HG03060 (cell line): Measurements from ENCODE around the gene OMA1.

Experiments used
- ATAC-seq: cut with Tn5 transposase; IDR thresholded peaks from one replicate; pipeline ENCODE4 v1.9.1; 2021; ENCODE audit warnings: low read depth, moderate number of reproducible peaks; ENCODE audit not compliant: unreplicated experiment

OMA1 gene

DNA sequence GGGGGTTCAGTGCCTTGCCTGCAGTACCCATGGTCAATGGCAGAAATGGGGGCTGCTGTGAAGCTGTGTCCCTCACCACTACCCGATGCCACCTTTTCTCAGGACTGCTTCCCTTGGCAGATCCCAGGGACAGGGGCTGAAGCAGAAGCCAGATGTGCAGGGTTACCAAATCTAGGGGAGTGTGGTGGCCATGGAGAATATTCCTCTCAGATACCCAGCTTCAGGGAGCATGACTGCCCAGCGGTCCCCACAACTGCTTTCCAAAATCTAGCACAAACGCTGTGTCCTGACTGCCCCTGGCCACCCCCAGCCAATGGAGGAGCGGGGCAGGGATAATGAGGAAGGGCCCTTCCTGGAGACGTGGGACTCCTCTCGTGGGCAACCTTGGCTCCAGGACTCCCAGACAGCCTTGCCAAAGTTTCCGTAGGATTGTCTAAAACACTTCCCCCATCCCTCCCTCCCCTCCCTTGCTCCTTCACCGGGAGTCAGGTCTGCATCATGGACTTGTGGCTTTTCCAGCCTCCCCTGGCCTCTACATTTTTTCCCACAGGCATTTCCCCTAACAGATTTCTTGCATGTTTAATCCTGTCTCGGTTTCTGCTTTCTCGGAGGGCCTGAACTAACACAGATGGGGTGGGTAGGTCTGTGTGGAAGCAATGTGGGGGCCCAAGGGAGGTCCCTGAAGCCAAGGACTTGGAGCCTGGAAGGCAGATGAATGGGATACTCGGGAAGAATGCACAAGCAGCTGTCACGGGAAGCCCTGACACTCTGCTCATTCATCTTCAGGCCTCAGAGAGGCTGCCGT lies 80.5 kb downstream of the OMA1 start:
- no peak for ATAC-seq

DNA sequence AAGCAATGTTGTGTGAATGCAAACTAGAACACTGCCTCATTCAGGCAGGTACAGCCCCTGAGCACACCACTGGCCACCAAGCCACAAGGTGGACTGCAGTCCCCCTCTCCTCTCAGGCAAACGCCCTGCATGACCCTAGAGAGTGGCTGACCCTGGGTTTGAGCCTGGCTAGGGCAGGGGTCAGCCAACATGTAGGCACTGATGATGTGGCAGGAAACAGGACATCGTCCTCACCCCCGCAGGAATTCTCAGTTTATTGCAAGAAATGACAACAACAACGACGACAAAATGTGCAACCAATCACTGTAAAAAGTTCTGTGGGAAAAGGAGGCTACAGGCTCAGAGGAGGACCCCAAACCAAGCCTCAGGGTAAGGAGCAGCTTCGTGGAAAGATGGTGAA lies 81.3 kb downstream of the OMA1 start:
- no peak for ATAC-seq

DNA sequence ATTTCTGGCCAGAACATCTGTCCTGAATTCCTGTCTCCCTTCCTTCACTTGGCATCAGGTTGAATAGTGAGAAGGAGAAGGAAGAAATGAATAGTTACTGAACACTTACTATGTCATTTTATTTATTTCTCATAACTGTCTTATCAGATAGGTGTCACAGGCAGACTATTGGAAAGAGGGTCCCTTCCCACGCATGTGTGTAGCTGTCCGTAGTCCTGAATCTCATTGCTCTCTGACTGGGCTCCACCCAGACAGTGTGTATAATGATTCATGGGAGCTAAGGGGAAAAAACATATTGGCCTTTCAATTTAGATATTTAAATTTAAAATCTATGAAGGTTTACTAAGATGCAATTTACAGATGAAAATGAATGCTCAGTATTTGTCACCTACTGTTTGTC lies 86.1 kb downstream of the OMA1 start:
- no peak for ATAC-seq

DNA sequence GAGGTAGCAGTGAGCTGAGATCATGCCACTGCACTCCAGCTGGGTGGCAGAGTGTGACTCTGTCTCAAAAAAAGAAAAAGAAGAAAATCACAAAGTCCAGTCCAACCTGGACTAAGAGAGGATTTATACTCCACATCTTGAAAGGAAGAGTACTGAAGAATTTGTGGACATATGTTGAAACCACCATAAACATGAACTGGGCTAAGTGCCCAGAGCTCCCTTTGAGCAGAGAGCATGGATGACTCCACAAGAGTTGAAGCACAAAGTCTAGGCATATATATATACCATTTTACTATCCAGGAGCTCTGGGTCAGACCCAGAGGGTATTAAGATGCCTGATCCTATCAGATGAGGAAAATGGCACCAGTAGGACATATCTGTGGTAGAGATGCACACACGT lies 86.6 kb downstream of the OMA1 start:
- ATAC-seq = no peak

DNA sequence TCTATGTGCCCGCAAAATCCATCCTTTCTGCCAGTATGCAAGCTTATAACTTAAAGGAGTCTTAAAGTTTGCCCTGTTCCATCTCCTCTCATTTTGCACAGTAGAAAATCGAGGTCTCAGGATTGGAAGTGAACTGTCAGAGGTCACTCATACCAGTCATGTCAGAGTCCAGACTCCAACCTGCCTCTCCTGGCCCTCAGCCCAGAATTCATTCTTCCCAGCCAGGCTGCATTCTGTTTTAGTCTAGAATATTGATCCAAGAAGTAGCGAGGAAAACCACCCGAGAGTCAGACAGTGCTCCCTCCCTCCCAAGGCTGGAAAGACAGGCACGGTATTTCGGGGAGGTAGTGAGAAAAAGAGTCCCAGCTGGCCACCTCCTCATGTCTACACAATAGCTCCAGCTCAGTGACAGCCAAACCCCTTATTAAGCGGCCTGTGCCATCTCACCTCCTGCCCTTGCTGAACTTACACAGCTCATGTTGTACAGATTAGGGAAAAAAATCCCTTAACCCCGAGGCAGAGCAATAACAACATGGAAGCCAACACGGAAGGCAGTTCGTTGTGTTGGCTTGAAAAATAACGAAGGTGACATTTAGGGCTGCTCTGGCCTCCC lies 89.4 kb downstream of the OMA1 start:
- ATAC-seq = no peak

DNA sequence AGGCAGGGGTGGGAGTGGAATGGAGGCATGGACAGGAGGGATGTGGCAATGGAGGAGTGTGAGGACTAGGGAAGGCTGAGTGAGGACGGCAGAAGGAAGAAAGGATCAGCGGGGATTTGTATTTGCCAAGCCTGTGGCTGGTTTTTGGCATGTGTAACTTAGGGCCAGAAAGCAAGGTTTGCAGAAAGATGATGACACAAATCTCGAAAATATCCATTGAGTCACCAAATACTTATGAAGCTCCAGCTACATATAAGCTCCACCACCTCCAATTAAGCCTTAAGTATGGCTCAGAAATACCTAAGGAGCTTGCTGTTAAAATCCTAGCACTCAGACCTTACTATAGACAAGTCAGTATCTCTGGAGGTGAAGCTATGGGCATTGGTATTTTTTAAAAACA lies 90.1 kb downstream of the OMA1 start:
- no peak for ATAC-seq

DNA sequence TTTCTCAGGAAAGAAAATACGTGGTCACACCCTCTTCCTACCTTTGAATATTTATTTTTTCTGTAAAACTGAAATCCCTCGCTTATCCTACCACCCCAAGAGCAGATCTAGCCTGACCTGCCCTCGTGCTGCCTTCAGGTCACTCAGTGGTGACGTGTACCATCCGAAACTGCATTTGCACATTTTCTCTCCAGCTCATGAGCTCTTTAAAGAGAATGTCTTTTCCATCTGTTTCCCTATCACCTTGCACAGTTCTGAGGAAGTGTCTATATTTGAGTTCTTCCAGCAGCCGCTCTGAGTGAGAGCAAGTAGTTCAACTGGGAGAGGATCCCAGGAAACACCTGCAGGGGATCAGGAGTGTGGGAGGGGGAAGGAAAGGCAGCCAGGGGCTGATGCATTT lies 91.7 kb downstream of the OMA1 start:
- ATAC-seq = no peak

DNA sequence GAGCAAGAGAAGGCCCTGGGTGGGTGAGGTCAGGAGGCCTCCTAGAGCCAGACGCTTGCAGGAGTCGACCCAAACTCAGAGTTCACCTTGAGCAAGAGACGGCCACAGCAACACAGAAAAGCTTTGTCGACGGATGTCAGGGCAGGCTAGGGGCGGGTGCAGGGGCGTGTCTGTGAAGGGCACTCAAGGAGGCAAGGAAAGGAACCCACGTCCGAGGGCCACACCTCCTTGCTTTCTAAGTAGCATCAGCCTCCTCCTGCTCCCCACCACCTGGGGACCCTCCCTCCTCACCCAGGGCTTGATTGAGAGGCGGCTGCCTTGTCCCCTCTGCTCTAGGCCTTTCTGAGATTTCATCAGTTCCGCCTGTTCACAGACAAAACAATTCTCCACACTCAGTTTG lies 92.1 kb downstream of the OMA1 start:
- ATAC-seq = no peak

DNA sequence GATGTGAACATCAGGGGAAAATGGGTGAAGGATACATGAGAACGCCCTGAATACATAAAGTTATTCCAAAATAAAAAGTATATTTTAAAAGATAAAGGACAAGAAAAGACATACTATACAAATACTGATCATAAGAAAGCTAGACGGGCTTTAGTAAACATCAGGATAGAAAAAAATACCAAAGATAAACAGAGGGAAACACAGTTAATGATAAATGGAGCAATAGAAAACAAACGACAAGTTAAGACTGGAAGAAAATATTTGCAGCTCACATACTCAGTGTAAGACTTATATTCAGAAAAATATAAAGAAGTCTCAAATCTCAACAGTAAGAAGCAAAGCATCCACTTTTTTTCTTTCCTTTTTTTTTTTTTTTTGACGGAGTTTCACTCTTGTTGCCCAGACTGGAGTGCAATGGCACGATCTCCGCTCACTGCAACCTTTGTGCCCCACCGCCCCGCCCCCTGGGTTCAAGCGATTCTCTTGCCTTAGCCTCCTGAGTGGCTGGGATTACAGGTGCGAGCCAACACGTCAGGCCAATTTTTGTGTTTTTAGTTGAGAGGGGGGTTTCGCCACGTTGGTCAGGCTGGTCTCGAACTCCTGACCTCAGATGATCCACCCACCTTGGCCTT lies 94.8 kb downstream of the OMA1 start:
- no peak for ATAC-seq

DNA sequence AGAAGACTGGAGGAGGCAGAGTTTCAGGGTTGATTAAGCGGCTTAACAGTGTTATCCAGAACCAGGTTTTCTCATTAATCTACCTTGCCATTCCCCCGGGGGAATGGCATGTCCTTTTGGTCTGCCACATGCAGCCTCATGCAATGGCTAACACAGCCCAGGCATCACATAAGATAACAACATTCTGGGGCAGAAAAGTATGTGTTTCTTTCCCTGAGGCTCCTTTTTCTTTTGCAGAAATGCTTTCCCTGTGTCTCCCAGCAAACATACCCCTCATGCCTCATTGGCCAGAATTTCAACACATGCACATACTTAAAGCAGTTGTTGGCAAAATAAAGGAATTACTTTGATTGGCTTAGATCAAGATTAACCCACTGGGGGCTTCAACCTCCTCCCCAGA lies 98.6 kb downstream of the OMA1 start:
- no peak for ATAC-seq

DNA sequence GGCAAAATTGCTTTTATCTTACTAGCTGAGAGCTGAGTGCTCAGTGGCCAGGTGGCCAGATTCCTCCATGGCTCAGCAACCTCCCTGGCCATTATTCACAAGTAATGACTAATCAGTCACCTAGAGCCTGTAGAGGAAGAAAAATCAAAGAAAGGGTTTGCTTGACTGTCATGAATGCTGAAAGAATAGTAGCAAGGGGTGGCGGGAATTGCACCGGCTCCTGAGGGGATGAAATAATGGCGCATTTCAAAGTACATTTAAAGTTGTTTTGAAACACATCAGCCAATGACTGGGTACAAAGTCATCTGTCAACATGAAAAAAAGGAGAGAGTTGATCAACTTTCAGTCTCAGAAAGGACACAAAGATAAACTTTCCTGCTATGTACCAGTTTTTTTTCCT lies 99.5 kb downstream of the OMA1 start:
- no peak for ATAC-seq

DNA sequence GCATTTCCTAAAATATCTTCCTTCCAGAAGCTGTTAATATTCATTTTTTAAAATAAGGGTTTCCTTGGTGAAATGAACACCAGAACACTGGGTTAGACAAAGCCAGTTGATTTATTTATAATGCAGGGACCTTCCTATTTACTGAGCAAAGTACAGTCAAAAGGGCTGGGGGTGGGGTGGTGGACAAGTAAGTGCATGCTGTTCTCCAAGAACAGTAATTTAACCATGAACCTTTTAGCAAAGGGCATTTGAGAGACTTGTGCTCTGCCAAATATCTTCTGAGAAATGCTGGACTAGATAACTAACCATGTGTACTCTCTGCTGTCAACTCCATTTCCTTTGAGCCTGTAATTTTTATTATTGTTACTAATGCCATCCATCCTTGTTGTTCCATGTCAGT lies 100.2 kb downstream of the OMA1 start:
- ATAC-seq = no peak

DNA sequence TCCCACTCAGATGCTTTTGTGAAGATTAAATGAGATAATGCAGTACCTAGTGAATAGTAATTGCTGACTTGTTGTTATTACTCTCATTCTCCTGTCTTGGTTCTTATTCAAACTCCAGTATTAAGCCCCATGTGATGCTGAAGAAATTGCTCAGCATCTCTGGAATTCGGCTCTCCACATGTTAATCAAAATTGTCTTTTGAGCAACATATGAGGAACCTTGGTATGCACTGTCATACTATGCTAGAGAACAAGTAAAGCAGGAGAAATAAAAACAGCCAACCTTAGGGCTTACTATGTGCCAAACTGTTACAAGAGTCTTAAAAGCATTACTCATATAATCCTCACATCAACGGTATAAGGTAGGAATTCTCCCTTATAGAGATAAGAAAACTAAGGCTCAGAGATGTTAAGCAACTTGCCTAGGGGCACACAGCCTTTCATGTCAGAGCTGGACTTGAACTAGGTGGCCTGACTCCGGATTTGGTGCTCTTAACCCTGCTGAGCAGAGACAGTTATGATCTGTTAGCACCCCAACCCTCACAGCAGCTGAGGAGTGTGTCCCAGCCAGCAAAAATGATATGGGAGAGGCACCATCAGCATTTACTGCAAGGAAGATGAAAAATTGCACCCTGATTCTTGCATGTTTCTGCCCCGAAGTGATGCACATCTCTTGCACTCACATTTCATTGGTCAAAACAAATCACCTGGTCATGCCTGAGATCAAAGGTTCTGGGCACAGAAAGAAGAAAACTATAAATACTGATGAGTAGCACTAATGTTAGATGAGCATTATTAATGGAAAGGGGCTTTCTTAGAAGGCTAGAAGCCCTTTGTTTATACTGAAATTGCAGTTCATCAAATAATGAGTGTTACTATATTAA lies 102.3 kb downstream of the OMA1 start:
- ATAC-seq = no peak

DNA sequence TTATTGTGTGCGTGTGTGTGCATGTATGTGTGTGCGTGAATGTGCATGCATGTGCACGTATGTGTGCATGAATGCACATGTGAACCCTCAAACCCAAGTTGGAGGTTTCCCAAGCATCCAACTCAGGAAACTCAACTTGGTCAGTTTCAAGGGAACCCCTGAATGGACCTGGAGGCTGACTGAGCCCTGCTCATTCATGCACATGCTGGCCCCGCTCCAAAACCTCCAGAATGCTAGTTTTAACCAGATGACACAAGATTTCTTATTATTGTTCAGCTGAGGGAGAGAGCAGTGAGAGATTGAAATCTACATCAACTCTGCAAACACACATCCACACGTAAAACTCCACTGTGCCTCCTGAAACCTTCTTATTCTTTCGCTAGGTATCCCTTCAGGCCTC lies 104.4 kb downstream of the OMA1 start:
- ATAC-seq = no peak

DNA sequence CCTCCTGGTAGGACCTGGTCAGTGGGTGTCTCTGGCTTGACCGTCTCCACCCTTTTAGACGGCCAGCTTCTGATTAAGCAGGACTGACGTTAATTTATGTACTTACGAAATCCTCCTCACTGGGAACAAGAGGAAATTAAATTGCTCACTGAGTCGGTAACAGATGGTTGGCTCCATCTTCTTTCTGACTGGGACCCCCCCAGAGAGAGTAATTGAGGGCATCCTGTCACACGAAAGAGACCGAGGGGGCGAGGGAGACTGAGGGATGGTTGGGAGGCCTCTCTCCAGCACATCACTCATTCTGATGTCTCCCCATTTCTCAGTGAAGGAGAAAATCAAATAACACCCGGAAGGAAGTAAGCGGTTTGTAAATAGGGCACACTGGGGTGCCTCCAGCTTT lies 104.8 kb downstream of the OMA1 start:
- ATAC-seq = no peak

DNA sequence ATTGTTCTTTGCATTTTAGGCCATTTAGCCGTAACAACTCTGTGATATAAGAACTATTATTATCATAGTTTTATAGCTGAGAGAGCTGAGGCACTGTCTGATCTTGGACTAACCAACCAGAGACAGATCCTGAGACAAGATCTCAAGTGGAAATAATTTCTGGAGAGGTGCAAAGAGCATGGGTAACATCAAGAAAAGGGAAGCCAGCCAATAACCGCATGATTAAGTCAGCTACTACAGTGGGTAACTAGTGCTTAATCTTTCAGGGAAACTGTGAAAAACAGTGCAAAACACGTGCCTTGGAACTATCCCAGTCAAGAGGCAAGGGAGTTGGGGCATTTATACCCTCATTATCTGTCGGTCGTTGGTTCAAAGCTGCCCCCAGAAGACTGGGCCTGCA lies 105.8 kb downstream of the OMA1 start:
- no peak for ATAC-seq

DNA sequence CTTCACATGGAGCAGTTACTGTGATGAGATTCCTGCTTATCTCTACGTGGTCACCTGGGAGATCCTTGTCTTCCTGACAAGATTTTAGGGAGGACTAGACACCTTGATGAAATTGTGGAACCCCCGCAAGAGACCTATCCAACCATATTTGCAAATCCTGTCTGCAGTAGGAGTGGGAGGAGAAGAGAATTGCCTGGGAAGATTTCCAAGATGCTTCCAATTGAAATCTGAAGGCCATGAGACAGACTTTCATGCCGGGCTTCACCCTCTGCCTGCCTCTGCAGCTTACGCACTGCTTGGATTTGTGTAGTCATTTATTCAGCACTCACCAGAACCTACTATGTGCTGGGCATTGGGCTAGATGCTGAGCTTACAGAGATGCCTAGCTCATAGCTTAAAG lies 106.6 kb downstream of the OMA1 start:
- ATAC-seq = no peak

DNA sequence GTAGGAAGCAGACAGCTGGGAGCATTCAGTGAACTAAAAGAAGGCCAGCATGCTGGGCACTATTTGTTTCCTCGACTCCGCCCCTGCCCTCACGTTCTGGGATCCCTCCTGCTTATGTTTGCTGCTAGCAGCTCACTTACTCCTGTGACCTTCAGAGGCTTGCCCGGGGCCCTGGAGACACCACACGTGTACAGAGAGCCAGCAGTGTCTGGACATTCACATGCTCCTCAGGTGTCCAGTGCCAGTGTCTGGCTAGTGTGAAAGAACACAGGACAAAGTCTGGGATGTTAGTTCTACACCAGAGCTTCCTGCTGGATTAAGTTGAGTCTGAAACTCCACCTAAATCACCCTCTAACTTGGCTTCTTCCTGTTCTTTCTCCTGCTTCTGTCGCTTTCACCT lies 108.1 kb downstream of the OMA1 start:
- no peak for ATAC-seq

DNA sequence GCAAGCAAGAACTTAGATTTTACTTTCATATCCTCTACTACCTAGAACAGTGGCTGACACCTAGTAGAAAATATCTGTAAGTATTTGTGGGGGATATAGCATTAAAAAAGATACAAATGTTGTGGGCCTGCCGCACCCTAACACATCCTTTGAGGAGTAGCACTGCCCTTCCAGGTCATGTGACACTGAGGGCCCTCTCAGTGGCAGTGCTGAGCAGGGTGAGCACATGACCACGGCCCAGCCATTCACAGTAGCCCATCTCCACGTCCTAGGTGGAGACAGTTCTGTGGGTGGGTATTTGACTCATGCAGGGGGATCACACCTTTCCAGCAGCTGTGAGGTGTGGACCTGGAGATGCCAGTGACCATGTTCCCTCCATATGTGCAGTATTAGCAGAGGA lies 108.9 kb downstream of the OMA1 start:
- ATAC-seq = no peak

DNA sequence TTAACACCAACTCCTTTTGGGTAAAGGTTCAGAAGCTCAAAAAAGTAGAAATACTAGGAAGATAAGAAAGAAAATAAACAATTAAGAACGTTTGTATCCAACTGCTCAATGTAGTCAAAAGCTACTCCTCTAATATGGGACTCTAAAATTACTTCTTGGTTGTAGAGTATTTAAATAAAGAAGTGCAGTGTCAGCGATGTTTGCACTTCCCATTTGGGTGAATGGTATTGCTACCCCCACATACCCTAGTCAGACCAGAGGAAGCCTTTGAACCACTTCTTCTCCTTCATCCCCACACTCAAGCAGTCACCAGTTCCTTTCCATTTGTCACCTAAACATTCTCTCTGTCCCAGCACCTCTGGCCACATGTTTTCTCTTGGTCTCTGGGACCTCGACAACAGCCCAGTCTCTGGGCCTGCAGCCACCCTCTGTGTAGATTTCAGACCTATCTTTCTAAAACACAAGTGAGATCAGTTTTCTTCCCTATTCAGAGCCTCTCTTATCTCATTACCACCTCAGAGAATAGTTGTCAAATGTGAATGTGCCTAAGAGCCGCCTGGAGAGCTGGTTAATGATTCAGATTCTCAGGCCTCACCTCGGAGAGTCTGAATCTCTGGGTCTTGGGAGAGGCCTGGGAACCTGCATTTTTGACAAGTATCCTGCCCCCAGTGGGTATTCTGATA lies 109.8 kb downstream of the OMA1 start:
- no peak for ATAC-seq

DNA sequence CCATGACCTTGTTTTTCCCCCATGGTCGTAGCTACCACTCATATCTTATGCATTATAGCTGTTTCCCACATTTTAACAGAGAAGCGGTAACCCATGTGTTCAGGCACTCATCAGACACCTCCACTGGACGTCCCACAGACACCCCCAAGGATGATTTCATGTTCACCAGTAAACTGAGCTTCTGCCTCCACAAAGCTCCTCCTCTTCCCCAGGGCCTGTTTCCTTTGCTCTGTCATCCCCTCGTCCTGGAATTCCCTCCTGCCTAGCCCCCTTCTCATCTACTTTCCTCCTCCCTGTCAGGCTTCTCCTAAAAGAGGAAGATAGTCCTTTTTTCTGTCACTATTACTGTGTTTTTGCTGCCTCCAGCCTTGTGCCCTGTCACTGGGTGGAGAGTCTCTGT lies 111.2 kb downstream of the OMA1 start:
- ATAC-seq = no peak
